ENCODE data around the gene MYL9. TPM values are rescaled to one million over a fixed set of nuclear protein-coding genes. Genes with fewer than 3 reads are reported as not detected.

MYL9 gene
- total RNA-seq, 1 donor from 2014 or later: 2,307 TPM

Other genes with a start within 250 kb of the MYL9 start
- 95.2 TPM for gene DLGAP4, start 235.2 kb upstream of the MYL9 start, total RNA-seq
- 6.1 TPM for gene TGIF2, start 32.1 kb downstream of the MYL9 start, total RNA-seq
- gene RAB5IF, start 64.3 kb downstream of the MYL9 start, total RNA-seq: 50.2 TPM
- 0.27 TPM for gene SLA2, start 104.7 kb downstream of the MYL9 start, total RNA-seq
- 32.1 TPM for gene NDRG3, start 204.6 kb downstream of the MYL9 start, total RNA-seq
- gene DSN1, start 232.2 kb downstream of the MYL9 start, total RNA-seq: 3.8 TPM